GM21825 (cell line): ENCODE results near the gene AGO3.
"Not testable (repeated sequence)": the region's sequence is repeated elsewhere in the genome, so short reads cannot be mapped to it uniquely, and the experiment has no call there.

Source experiments
- ATAC-seq: cut with Tn5 transposase; IDR thresholded peaks from one replicate; pipeline ENCODE4 v1.9.1; 2021; ENCODE audit warnings: mild to moderate bottlenecking, moderate library complexity; ENCODE audit not compliant: unreplicated experiment

Gene AGO3

GRCh38 chr1:36006941-36007500 lies 76.1 kb downstream of the AGO3 start:
- ATAC-seq = no peak

DNA sequence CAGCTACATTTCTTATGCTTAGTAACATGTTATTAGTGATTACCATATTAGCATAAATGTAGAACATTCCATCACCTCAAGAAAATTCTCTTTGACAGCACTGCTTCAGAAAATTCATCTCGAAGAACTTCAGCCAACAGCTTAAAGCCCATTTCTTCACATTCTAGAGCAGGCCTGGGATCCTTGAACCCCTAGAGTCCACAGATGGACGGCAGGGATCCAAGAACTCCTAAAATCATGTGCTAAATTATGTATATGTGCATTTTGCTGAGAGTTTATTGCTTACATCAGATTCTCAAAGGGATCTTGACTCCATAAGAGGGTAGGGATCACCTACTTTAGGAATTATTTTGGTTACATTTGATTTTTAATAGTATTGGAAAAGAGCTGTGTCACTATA lies 76.8 kb downstream of the AGO3 start:
- no peak for ATAC-seq

GRCh38 chr1:36008546-36009197 lies 77.8 kb downstream of the AGO3 start:
- ATAC-seq = no peak

- ATAC-seq = no peak
Measured at GRCh38 chr1:36014722-36015220, 83.9 kb downstream of the AGO3 start.

DNA sequence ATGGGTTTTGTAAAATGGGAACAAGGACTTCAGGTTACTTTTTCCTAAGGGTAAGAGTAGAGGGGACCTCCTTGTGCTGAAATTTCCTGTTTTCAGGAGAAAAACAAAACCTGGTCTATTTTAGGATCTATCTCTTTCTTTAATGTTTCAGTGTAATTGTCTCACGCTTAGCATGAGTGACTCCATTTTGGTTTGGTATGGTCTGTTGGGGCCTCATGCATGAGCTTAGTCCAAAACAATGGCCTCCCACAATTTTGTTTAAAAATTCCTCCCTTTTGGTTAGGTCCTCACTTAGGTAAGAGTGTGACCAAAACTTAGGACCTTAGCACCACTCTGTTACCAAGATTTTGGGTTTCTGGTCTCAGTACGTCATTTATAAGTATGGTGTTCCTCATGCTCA lies 85.8 kb downstream of the AGO3 start:
- no peak for ATAC-seq

DNA sequence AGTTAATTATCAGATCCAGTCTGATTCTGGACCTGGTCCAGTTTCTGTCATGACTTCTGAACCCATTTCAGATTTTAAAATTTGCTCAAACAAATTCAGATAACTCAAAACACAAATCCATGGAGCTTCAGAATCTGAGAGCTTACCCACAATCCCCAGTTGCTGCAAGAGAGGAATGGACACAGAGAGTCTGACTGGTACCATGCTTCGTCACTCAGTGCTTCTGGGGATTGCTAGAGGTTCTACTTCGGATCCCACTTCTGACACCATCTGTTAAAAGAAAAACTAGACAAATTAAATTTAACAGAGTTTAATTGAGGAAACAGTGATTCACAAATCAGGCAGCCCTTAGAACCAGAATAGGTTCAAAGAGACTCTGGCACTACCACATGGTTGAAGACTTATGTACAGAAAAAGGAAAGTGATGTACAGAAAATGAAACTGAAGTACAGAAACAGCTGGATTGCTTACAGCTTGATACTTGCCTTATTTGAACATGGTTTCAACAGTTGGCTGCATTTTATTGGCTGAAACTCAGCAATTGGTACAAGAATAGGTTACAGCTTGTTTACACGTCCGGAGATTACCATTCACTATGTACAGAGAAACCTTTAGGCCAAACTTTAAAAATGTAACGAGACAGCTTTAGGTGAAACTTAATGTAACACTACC lies 92.3 kb downstream of the AGO3 start:
- peak; percentile 77 for ATAC-seq

GRCh38 chr1:36024024-36024423 lies 93.1 kb downstream of the AGO3 start:
- ATAC-seq = not testable (repeated sequence)

DNA sequence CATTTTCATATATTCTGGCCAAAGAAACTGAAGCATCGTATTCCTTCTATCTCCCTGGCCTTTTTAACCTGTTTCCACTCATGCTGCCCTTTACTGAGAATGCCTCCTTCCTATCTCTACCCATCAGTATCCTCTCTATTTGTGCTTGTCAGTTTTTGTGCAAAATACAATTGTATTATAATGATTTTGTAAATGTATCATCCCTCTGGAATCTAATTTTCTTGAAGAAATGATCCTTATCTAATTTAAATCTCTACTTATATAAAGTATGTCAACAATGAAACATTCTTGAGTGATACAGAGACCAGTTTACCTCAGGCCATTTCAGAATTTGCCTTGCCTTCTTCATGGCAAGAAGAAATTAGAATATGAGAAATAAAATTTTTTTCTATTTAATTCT lies 93.9 kb downstream of the AGO3 start:
- no peak for ATAC-seq

DNA sequence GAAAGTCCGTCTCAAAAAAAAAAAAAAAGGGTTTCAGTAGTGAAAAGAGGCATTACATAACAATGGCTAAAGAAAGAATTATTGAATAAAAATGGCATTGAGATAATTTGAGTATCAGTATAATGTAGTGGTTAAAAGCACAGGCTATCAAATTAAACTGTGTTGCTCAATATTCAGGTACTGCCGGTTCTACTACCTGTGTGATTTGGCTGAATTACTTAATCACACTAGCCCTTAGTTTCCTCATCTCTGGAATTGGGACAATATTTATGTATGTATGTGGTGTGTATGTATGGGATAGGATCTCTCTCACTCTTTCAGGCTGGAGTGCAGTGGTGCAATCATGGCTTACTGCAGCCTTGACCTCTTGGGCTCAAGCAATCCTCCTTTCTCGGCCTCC lies 96.9 kb downstream of the AGO3 start:
- ATAC-seq = no peak

GRCh38 chr1:36031441-36031840 lies 100.5 kb downstream of the AGO3 start:
- ATAC-seq = no peak

DNA sequence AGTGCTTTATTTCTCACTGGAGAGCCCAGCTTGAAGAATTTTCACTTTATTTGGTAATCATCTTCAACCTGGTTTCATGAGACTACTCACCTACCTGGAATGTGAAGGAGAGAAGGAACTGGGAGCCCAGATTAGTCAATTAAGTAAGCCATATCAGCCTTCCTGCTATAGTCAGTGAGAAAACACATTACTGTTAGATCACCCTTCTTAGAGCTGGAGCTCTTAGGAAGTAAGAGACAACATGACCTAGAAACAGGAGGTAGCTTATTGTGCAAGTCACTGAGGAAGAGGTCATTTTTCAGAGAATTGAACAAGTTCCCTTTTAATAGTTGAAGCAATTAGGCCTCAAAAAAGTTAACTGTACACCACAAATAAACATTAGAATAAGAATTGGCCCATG lies 103.8 kb downstream of the AGO3 start:
- ATAC-seq = no peak

DNA sequence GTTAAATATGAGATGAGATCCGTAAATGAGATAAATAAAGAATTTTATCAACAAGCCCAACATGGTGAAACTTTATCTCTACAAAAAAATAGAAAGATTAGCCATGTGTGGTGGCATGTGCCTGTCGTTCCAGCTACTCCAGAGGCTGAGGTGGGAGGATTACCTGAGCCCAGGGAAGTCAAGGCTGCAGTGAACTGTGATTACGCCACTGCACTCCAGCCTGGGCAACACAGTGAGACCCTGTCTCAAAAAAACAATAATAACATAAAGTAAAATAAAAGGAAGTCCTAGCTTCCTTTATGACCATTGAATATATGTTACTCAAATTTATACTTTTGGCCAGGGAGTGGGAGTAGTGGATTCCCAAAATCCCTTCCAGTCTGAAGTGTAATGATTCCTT lies 104.2 kb downstream of the AGO3 start:
- ATAC-seq = no peak

DNA sequence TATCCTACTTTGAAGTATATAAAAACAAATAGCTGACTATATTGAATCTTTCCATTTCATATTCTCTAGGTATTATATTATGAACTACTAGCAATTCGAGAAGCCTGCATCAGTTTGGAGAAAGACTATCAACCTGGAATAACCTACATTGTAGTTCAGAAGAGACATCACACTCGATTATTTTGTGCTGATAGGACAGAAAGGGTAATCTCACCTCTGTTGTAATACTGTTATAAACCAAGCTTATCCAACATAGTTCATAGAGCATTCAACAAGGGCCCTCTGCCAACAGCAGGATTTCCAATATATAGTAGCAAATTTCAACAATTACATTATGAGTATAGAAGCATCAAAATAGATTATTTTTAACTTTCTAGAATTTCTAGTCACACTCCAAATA lies 109.3 kb downstream of the AGO3 start:
- ATAC-seq = no peak

DNA sequence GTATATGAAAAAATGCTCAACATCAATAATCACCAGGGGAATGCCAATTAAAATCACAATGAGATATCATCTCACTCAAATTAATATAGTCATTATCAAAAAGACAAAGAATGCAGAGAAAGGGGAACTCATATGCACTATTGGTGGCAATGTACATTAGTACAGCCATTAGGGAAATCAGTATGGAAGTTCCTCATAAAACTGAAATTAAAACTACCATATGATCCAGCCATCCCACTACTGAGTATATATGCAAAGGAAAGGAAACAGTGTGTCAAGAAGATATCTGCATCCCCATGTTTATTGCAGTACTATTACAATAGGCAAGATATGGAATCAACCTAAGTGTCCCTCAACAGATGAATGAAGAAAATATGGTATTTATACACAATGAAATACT lies 120.9 kb downstream of the AGO3 start:
- no peak for ATAC-seq

- ATAC-seq = no peak
Measured at GRCh38 chr1:36053978-36054377, 123.1 kb downstream of the AGO3 start.

DNA sequence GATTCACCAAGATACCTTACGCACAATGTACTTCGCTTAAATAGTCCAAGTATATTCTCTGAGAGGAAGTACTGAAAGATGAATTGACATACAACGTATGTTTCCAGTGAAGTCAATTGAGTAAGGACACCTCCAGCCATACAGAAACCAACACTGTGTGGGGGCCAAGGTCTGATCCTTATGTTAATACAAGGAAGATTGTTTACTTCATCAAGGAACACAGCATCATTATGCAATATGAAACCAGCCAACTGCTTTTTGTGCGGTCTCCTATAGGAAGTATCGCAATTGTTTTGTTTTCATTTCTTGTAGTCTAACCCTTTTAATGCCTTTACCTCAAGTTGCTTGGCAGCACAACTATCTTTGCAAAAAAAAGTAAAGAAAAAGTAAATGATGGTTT lies 124.8 kb downstream of the AGO3 start:
- ATAC-seq = no peak

DNA sequence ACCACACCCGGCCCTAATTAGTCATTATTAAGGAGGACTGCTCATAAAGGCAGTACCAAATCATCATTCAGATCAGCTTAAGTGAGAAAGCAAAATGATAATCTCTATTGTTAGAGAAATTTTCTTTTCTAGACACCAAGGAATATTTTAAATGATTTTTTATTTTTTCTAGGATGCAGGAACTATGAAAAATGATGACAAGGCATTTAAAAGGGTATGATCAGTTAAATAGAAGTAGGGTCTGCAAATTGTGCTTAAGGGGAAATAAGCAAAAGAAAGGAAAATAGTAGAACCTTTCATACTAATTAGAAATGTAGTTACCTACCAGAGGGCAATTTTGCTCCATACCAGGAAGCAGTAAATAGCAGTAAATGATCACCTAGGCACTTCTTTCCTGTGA lies 131.4 kb downstream of the AGO3 start:
- no peak for ATAC-seq

DNA sequence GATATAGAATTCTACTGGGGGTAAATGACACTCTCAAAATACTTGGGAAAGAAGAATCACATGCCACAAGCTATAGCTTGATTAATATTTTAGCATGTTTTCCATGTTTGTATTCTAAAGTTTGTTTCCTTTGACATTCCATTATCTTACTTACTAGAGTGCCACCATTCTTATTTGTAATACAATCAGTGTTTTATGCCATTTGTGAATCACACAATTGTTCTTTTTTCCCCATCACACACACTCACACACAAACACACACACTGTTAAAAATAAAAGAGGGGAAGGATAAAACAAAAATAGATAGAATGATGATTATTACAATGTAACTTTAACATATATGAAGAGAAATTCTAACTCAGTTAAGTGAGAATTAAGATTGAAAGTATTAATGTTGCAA lies 137.0 kb downstream of the AGO3 start:
- ATAC-seq = no peak

GRCh38 chr1:36068866-36069265 lies 138.0 kb downstream of the AGO3 start:
- ATAC-seq = no peak

DNA sequence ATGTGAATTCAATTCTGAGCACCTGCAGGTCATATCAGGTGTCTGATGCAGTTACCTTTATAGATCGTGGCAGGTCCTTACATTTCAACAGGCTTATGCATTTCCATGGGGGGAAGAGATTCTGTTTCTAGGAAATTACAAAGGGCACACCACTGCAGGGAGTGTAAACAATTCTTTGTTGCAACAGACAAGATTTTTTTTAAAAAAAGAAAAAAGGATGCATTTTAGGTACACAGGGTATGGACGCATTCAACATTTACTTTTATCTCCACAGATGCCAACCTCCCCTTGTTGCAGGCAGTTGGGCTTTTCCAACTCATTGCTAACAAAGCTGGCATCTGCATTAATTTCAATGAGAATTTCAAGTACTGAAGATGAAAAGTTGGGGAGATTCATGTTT lies 139.4 kb downstream of the AGO3 start:
- no peak for ATAC-seq

- no peak for ATAC-seq
Measured at GRCh38 chr1:36076979-36077573, 146.2 kb downstream of the AGO3 start.

- ATAC-seq = no peak
Measured at GRCh38 chr1:36080236-36080635, 149.3 kb downstream of the AGO3 start.
